ENCODE data around the gene LMO3. TPM values are rescaled to one million over a fixed set of nuclear protein-coding genes. Genes with fewer than 3 reads are reported as not detected.

LMO3 gene
- not detected in 2 replicates for total RNA-seq

DNA sequence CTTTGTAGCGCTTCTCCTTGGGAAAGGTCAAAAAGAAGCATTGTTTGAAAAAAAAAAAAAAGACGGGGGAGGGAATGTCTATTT is at the start of gene LMO3:
TSS of gene LMO3 (minus strand) at position 46 of the 84 bp plus-strand sequence. CDS start 5,302 bp downstream, outside the sequence.
- DNase-seq (ENCODE audit: extremely low read depth, low read depth, low spot score) = no peak

DNA sequence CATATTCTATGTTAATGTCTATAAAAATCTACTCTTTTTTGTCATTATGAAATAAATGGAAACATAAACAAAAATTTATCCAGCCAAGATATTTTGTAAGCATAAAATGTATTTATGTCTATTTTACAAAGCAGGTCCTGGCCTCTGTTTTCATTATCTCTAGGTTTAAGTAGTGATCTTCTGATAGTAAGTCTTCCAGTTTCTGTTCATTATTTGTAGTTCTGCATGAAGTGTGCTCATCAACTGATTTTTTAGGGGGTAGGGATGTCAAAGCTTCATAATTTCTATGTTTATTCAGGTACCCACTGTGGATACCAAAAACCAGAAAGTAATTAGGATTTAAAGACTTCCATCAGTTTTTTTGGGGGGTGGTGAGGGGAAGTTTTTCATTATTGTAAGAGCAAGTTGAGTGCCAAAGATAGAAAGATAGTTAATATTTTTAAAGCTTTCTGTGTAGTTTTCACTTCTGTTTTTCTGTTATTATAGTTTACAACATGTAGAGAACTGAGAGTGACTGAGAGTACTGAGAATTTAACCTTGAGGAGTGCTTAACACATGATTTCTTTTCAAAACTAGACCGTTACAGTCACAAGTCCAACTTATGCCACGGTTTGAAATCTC is 30.6 kb upstream of the LMO3 start:
- no peak for DNase-seq (ENCODE audit: extremely low read depth, low read depth, low spot score)

DNA sequence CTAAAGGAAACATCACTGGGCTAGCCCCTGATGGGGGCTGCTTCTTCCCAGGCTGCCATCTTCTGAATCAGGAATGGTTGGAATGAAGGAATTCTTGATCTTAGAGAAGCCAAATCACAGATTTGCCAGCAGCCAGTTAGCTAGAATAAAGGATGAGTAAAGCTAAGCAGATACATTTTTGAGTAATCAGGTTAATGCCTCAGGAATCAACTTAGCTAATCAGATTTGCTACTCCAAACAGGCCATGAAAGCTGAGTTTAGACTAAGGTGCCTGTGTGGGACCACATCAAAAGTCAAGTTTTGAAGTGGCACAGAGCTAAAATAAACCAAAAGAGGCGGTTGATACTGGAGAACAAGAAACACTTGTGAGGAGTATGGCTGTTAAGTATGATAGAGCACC is 28.8 kb upstream of the LMO3 start:
- DNase-seq (ENCODE audit: extremely low read depth, low read depth, low spot score) = no peak

DNA sequence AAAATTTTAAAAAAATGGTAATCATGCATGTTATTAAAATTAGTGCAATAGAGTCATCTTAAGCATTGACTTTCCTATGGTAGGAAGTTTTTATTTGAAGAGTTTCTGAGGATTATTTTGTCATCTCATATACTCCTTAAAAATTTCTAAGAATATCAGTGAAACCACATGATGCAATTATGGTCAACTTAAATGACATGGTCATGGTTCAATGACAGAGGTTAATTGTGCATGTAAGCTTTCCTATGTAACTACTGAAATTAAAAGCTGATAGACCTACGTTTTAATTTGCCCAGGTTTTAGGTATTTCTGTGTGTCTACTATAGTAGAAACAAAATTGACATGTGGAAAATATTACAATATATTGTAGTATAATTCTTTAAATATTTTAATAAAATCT is 21.0 kb upstream of the LMO3 start:
- DNase-seq (ENCODE audit: extremely low read depth, low read depth, low spot score) = no peak

DNA sequence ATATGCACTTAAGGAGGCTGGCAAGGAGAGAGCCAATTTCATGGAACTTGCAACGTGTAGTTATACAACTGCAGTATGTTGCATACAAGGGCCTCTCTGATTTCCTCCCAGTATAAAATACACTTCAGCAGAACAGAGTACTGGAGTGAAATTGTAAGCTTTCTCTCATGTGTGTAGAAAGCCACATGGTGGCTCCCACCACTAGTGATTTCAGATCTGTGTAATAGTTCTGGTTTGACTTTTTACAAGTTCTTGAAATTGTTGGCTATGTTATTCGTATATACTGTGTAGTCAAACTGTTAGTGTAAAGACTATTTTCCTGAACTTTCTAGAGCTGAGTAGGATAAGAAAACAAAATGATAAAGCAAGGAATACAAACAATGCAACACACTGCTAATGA is 16.4 kb upstream of the LMO3 start:
- no peak for DNase-seq (ENCODE audit: extremely low read depth, low read depth, low spot score)

DNA sequence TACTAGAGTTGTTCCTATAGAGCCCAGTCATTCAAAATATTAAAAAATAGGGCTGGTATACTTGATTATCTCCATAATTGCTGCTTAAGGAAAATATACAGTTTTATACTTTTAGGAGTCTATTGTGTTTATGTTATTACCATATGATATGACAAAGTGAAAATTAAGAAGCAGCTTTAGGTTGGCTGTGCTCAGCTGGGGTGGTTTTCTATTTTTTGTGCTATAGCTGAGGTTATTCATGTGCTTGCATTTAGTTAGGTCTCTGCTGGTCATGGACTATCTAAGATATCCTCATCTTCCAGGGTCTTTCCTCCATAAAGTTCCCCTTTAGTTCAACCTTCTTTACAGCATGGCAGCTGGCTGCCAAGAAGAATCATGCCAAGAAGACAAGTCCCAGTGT is 13.6 kb upstream of the LMO3 start:
- DNase-seq (ENCODE audit: extremely low read depth, low read depth, low spot score) = no peak

DNA sequence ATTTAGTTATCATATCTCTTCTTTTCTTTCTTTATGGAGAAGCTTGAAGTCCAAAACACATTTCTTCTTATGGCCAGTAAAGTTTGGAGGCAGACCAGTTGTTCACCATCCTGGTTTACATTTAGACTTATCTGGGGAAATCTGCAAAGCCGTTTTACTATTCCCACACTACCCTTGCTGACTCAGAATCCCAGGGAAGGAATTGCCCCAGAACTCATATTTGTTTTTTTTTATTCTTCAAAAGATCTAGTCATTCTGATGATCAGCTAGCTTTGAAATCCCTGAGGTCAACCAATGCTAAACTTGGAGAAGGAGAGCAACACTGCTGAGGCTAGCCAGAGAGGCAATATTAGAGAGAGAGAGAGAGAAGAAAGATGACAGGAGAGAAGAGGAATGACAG is 12.3 kb upstream of the LMO3 start:
- no peak for DNase-seq (ENCODE audit: extremely low read depth, low read depth, low spot score)

DNA sequence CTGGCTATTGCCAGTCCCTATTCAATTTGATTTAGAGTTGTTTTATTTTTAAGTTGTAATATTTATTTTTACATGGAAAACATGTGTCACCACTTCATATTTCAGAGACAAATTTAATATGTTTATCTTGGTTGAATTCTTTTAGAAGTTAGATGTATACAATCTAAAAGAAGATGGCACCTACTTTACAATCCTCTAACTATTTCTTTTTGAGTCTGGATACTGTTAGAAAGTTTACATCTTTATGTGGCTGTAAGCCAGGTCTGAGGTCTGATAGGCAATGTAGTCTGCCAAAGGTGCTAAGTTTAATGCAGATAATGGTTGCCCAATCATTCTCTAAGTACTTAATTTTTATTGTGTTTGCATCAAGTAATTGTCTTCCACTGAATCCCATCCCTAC is 7.2 kb upstream of the LMO3 start:
- no peak for DNase-seq (ENCODE audit: extremely low read depth, low read depth, low spot score)

DNA sequence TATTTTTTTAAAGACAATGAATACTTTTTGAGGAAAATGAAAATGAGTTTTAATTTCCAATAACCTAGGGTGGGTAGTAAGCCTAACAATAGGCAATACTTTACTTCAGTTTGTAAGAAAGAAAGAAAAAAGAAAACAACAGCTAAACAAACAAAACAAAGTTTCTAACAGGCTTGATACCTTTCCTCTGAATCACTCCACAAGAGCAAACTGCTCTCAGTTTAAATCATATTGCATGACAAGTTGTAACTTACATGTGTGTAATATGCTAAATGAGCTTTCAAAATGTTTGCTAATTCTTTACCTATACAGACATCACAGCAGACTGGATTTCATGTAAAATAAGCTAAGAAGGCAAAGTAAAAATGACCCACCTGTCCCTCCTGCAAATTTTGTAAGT is 6.7 kb upstream of the LMO3 start:
- no peak for DNase-seq (ENCODE audit: extremely low read depth, low read depth, low spot score)

DNA sequence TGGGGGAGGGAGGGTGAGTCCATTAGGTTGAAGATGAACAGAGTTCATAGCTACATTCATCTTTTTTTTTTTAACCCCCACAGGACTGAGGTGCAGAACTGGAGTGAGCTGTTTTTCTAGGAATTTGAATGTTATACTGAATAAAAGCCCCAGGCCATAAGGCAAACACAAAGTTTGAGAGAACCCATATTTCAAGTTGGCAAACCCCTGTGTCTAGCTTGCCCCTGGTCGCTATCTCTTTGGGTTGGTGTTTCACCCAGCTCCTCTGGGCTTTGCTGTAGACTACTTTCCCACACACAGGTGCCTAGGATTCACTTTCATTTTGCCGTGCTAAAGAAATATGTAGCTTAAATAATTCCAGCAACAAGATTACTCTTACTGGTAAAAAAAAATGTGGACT is 5.2 kb upstream of the LMO3 start:
- no peak for DNase-seq (ENCODE audit: extremely low read depth, low read depth, low spot score)

DNA sequence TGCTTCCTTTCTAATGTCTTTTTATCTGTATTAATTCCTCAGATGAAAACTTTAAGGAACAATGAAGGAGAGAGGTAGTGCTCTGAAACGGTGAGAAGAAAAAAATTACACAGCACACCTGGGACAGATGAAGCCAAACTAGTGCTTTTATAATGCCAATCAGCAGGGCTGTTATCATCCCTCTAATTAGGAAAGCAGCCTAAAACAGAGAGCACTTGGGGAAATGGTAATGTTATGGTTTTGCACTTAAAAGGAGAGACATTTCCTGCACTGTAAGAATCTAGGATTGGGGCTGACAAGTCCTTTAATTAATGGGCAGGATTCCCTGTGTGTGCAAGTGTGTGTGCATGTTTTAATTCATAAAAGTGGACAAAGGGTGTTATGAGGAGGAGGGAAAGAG is 4.8 kb upstream of the LMO3 start:
- no peak for DNase-seq (ENCODE audit: extremely low read depth, low read depth, low spot score)

DNA sequence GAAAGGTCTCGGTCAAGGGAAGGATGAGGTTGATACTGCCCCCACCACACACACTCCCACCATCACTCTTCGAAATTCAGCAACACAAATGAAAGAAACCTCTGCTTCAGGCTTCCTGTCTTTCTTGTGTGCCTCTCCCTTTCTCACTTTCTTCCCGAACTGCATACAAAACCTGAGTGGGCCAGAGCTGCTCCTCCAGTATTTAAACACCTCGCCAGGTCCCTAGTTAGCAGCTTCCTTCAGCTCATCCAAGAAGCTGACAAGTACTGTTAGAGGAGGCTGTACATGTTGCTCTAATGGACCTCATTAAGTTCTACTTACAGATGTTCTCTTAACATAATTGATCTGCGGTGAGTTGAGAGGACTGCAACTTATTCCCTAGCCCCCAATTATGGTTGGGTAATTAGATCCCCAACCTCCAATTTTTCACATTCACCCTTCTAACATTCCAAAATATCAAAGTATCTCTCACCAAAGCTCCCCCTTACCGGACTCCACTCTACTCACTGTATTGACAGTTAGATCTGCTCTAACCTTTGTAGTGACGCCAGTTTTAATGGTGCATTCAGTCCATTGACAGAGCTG is 4.1 kb upstream of the LMO3 start:
- DNase-seq (ENCODE audit: extremely low read depth, low read depth, low spot score) = no peak

DNA sequence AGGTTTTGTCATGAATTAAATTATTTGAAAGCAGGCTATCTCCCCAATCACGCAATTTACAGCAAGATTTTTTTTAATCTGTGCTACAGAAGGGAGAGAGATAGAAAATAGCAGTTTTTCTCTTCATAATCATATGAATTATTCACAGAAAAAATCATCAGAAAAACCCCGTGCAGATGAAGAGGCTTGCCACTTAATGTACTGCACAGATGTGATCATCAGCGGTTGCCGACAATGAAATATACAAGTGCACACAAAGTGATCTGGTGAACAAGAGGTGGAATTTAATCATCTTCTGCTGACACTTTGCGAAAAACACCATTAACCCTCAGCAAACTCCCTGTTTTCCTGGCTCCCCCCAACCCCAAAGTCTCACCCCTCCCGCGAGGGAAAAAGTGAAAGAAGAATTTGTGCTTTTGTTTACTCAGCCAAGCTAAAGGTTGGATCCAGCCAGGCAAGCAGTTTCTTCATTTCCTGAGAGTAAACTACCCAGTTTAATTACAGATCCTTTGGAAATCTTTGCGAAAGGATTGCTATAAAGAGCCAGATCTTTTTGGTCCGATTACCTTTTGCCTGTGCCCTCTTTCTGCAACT is 3.1 kb upstream of the LMO3 start:
- DNase-seq (ENCODE audit: extremely low read depth, low read depth, low spot score) = no peak

DNA sequence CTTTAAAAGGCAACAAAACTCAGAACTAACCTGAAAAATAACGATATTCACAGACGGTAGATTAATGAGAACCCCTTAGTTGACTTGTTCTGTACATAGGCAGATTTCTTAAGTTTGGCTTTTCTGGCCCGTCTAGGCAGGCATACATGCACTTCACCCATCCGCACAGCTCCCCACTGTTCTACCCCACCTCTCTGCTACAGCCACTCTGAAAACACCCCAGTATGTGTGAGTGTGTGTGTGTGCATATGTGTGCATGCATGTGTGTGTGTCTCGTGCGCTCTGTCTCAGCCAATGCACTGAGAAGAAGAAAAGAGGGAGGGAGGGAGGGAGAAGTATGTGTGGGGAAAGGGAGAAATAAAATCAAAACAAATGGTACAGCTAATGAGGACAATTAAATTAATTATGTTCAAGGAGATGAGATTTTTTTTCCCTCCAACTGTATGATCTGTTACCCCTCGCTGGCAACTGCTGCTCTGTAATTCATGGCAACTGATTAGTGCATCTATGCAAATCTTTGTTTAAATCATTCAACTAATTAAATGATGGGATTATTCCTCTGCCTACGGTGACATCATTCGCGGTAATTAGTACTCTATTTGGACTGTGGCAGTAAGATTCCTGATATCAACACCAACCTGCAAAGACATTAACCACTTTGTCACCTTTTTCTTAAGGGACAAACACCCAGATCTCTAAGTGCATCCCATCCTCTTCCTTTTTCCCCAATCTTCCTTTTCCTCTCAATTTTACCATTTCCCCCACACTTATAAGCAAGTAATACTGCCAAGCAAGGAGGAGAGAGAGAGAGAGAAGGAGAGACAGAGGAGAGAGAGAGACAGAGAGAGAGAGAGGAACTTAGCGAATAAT is 2.2 kb upstream of the LMO3 start:
- DNase-seq (ENCODE audit: extremely low read depth, low read depth, low spot score) = no peak

DNA sequence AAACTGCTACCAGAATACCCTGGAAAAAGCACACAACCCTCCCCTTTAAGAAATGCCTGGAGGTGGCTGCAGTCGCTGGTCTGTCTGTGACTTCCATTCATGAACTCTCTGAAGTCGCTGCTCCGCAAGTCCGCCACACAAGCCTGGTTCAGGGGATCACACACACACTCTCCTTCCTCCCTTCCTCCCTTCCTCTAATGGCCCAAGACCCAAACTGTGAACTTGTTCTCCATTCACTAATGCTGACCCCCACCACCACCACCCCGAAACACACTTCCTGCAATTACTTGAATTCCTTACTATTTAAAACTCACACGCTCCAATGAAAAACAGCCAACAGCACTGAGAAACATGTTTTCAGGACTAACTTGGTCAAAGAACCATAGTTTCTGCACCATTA is 1.0 kb upstream of the LMO3 start:
- no peak for DNase-seq (ENCODE audit: extremely low read depth, low read depth, low spot score)

DNA sequence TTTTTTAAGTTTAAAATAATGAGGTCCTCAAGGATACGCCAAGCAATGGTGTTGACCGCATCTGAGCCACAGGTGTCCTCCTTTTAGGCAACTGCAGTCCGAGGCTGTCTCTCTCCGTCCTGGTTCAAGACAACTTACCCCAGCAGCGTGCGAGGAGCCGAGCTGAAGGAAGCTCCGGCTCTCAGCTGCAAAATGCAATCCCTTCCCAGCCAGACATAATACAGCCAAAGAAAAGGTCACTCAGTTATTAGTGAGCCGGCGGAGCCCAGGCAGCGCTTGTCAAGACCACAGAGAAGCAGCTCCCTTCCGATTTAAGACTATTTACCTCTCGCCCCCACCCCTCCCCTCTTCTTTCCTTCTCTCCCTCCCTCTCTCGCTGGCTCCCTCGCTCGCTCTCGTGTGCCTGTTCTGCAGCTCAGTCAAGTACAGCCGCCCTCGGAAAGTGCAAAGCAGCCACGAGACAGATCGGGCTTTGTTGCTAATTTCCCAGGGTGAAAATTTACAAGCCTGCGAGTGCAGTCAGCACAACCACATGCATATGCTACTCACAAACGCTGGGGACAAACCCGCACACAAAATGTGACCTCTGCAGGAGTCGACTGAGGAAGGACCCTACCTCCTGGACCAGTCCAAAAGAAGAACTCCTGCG is 363 bp upstream of the LMO3 start:
- no peak for DNase-seq (ENCODE audit: extremely low read depth, low read depth, low spot score)

DNA sequence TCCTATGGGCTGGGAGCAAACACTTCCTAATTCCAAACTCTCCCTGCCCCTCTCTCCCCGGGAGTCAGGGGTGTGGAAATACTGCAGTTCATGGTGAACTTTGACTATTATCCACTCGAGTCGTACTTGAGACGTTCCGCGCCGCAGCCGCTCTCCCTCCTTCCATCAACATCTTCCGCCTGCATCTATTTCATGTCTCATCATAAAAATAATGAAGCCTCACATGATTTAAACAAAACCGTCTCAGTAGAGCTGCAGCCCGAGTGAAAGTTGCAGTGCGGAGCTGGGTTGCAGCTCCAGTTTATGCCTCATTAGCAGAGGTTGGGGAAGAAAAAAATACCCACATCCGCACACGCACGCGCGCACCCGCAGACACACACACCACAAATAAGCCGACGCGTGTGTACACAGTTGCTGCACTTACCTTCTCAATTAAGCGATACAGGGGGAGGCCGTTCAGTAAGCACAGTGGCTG is 283 bp downstream of the LMO3 start:
- no peak for DNase-seq (ENCODE audit: extremely low read depth, low read depth, low spot score)

DNA sequence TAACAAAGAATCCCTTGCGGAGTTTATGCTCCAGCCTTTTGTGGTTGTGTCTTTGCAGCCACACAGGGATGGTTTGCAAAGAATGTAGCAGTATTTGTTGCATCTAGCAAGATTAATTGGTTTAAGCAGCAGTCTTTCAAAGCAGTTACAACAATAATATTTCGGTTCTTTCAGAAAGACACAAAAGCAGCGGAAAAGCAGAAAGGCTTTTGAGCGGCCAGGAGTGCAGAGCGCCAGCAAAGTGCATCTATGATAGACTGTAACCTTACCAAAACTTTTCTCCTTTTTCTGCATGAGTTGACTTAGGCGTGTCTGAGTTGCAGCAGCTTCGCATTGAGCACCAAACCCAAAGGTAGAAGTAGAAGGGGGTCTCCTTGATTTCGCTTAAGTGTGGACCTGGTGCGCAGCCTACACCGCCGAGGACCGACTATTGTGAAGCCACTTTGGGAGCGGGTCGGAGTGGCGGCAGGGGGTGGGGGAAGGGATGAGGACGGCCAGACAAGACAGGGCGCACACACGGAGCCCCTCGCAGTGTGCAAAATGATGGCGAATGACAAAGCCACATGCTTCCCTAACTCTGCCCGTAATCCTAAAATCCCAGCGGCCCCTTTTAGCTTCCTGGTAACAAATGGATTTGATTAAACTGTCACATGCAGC is 1.2 kb downstream of the LMO3 start:
- DNase-seq (ENCODE audit: extremely low read depth, low read depth, low spot score) = no peak

DNA sequence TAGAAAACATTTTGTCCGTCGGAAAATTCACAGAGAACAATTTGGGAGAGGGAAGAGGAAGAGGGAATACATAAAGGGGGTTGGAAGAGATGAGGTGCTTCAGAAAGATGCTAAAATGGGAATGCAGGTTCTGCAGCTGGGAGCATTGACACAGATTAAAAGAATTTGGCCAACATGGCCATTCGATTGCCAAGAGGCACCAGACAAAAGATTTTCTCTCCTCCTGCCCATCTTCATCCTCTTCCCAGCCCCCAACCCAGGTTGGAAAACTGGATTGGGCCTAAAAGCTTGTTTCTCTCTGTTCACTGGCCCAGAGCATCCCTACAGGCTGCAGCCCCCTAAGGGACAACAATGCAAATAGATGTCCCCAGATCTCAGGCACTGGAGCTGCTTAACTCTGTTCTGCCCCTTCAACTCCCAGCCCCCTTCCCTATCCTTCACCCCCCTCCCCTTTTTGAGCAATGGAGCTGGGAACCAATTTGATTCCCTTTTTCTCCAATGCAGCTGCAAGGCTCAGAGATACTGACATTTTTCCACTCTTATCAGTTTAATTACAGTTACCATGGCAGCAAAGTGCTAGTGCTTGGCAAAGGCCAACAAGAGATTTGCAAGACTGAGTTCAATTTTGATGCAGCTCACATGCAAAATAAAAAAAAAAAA is 1.9 kb downstream of the LMO3 start:
- no peak for DNase-seq (ENCODE audit: extremely low read depth, low read depth, low spot score)

DNA sequence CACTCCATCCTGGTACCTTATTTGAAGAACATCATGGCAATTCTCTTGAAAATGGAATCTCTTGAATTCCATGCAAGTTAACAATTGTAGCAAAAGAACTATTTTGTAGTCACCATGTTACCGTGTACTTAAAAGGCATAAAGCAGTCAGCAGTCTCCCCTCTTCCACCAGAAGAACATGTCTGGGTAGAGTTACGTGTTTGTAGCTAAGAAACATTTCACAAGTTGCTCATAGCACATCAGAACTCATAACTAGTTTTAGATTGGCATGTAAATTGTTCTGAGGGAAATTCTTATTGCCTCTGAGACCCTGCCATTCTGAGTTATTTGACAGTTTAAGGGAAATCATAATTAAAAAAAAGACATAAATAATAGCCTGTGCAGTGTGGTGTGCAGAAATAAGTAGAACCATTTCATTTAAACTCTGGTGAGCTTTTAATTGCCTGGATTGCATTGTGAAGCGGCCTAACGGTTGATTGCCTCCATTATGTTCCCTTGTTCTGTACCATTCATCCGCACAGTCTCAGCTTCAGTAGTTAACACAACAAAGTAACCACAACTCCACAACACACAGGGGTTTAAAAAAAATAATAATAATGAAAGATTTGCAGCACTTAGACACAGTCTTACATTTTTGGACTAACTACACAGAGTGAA is 2.6 kb downstream of the LMO3 start:
- DNase-seq (ENCODE audit: extremely low read depth, low read depth, low spot score) = no peak

All from glomerular endothelial cell (primary cell).